Spleen (tissue), 7 donors: ENCODE measurements around the gene SLC52A3.

Experiments used
- CTCF ChIP-seq, 11 experiments: fragments of 200-600 bp in 7 of 11; fragments of 450-650 bp in 4 of 11; sonication (generic) in 4 of 11; IDR thresholded peaks in 8 of 11; conservative IDR thresholded peaks in 3 of 11; 1 replicate in 7 of 11; 2 replicates in 4 of 11; pipeline versions ENCODE4 v1.4.0 to v1.8.0; 2016 to 2021; ENCODE audit warnings: antibody characterized with exemption in 11 of 11, inconsistent platforms in 4 of 11, mild to moderate bottlenecking in 1 of 11
- POLR2A ChIP-seq, 3 donors: fragments of 450-650 bp; IDR thresholded peaks; one replicate each; pipeline ENCODE4 v1.5.1; 2017; ENCODE audit warnings: antibody characterized with exemption in 3 of 3, mild to moderate bottlenecking in 1 of 3
- POLR2AphosphoS5 ChIP-seq, 3 donors: sonication (generic); formaldehyde crosslinking; IDR thresholded peaks; one replicate each; pipeline ENCODE4 v1.5.1; 2017; ENCODE audit warnings: antibody characterized with exemption in 3 of 3
- donor health status: DM: no; HTN: no; CAD: no; lungs with moderate emphysema.
- donor health status: DM: no; HTN: no; CAD: no.
- donor health status: DM: no; HTN: no; CAD: no.

GRCh38 chr20:752291-752690 lies 16.0 kb downstream of the SLC52A3 start:
- TF ChIP-seq POLR2A (IDR thresholded peaks at IDR 0.05) (no peak), CTCF (IDR thresholded peaks at IDR 0.05 in 8 of 11, conservative IDR thresholded peaks at IDR 0.05 in 3 of 11) (no peak), POLR2AphosphoS5 (IDR thresholded peaks at IDR 0.05) (no peak)
